ENCODE data around the gene RHOT1. TPM values are rescaled to one million over a fixed set of nuclear protein-coding genes. Genes with fewer than 3 reads are reported as not detected.

Gene RHOT1
- total RNA-seq, 1 donor from 2014 or later = 76.4 TPM

GRCh38 chr17:32241640-32242039, 99.3 kb downstream of the RHOT1 start:
- H3K27ac Mint-ChIP-seq = no peak overlapping the region
- Histone ChIP-seq H3K9me3 (ENCODE audit: low read depth) (no peaks in the 10 kb centered on the region), H3F3A (ENCODE audit: low read depth) (no peaks in the 10 kb centered on the region), H4K20me1 (ENCODE audit: low read depth) (no peaks in the 10 kb centered on the region), H3K27ac (no peak overlapping the region), H3K36me3 (no peaks in the 10 kb centered on the region), H3K4me2 (no peak overlapping the region), H3K4me3 (no peak overlapping the region), H3K79me2 (ENCODE audit: low read depth) (no peaks in the 10 kb centered on the region), H3K4me1 (peaks cover 10% of the 10 kb centered on the region), H2AFZ (replicated peaks) (no peak overlapping the region), H3K9ac (no peak overlapping the region), H3K27me3 (no peaks in the 10 kb centered on the region)
- no peak overlapping the region for H3K4me3 Mint-ChIP-seq
- TF ChIP-seq CTCF (IDR thresholded peaks at IDR 0.05) (no peak), EZH2phosphoT487 (IDR thresholded peaks at IDR 0.05) (no peak), EZH2 (IDR thresholded peaks at IDR 0.05) (no peak)
- peaks cover 12% of the 10 kb centered on the region for H3K4me1 Mint-ChIP-seq
- H3K36me3 Mint-ChIP-seq = peaks cover 2% of the 10 kb centered on the region
- no peaks in the 10 kb centered on the region for H3K9me3 Mint-ChIP-seq
- no peaks in the 10 kb centered on the region for H3K27me3 Mint-ChIP-seq (ENCODE audit: insufficient read depth, low read depth)
- DNase-seq (ENCODE audit: low spot score) = no peak

- Histone ChIP-seq H3K4me2 (no peak overlapping the region), H3K79me2 (ENCODE audit: low read depth) (no peaks in the 10 kb centered on the region), H3K27ac (no peak overlapping the region), H2AFZ (replicated peaks) (no peak overlapping the region), H3K4me3 (no peak overlapping the region), H3F3A (ENCODE audit: low read depth) (no peaks in the 10 kb centered on the region), H3K4me1 (no peaks in the 10 kb centered on the region), H4K20me1 (ENCODE audit: low read depth) (no peaks in the 10 kb centered on the region), H3K27me3 (no peaks in the 10 kb centered on the region), H3K36me3 (no peaks in the 10 kb centered on the region), H3K9ac (no peak overlapping the region), H3K9me3 (ENCODE audit: low read depth) (no peaks in the 10 kb centered on the region)
- Mint-ChIP-seq H3K36me3 (no peaks in the 10 kb centered on the region), H3K4me1 (no peaks in the 10 kb centered on the region), H3K27ac (no peak overlapping the region), H3K27me3 (ENCODE audit: insufficient read depth, low read depth) (no peaks in the 10 kb centered on the region), H3K9me3 (no peaks in the 10 kb centered on the region), H3K4me3 (no peak overlapping the region)
- no peak for DNase-seq (ENCODE audit: low spot score)
- TF ChIP-seq EZH2 (IDR thresholded peaks at IDR 0.05) (no peak), CTCF (IDR thresholded peaks at IDR 0.05) (no peak), EZH2phosphoT487 (IDR thresholded peaks at IDR 0.05) (no peak)
Observed at GRCh38 chr17:32249475-32249874, 107.2 kb downstream of the RHOT1 start.

GRCh38 chr17:32253117-32253611, 110.9 kb downstream of the RHOT1 start:
- no peaks in the 10 kb centered on the region for H3K36me3 ChIP-seq
- no peak overlapping the region for H3K4me2 ChIP-seq
- TF ChIP-seq CTCF (IDR thresholded peaks at IDR 0.05) = peak; percentile 97
- no peak for TF ChIP-seq EZH2phosphoT487 (IDR thresholded peaks at IDR 0.05)
- no peaks in the 10 kb centered on the region for H3F3A ChIP-seq (ENCODE audit: low read depth)
- H3K4me1 ChIP-seq = no peaks in the 10 kb centered on the region
- no peaks in the 10 kb centered on the region for H3K9me3 Mint-ChIP-seq
- no peaks in the 10 kb centered on the region for H3K9me3 ChIP-seq (ENCODE audit: low read depth)
- no peak overlapping the region for H3K27ac Mint-ChIP-seq
- no peak overlapping the region for H3K4me3 ChIP-seq
- H3K79me2 ChIP-seq (ENCODE audit: low read depth) = no peaks in the 10 kb centered on the region
- peaks cover 5% of the 10 kb centered on the region for H3K27me3 Mint-ChIP-seq (ENCODE audit: insufficient read depth, low read depth)
- H3K4me3 Mint-ChIP-seq = no peak overlapping the region
- H3K9ac ChIP-seq = no peak overlapping the region
- peak; percentile 90 for DNase-seq (ENCODE audit: low spot score)
- no peak overlapping the region for H3K27ac ChIP-seq
- no peaks in the 10 kb centered on the region for H3K27me3 ChIP-seq
- no peak overlapping the region for H2AFZ ChIP-seq (replicated peaks)
- no peaks in the 10 kb centered on the region for H4K20me1 ChIP-seq (ENCODE audit: low read depth)
- peaks cover 20% of the 10 kb centered on the region for H3K4me1 Mint-ChIP-seq
- H3K36me3 Mint-ChIP-seq = no peaks in the 10 kb centered on the region

Measured in neural progenitor cell (in vitro differentiated cells).